Astrocyte (in vitro differentiated cells and primary cell): Measurements from ENCODE around the gene GNAI2.

Experiments used
- EZH2 ChIP-seq: IDR thresholded peaks from 2 replicates; pipeline ENCODE4 v1.6.1; 2012; ENCODE audit warnings: mild to moderate bottlenecking, low read length, inconsistent platforms; ENCODE audit not compliant: insufficient read depth
- TF ChIP-seq, protein P1 (sequence below): IDR thresholded peaks from 2 replicates; pipeline ENCODE4 v1.5.1; 2011; ENCODE audit warnings: low read depth, mild to moderate bottlenecking, inconsistent platforms, low read length, moderate library complexity; ENCODE audit not compliant: insufficient read depth

- TF ChIP-seq, protein P1, sequence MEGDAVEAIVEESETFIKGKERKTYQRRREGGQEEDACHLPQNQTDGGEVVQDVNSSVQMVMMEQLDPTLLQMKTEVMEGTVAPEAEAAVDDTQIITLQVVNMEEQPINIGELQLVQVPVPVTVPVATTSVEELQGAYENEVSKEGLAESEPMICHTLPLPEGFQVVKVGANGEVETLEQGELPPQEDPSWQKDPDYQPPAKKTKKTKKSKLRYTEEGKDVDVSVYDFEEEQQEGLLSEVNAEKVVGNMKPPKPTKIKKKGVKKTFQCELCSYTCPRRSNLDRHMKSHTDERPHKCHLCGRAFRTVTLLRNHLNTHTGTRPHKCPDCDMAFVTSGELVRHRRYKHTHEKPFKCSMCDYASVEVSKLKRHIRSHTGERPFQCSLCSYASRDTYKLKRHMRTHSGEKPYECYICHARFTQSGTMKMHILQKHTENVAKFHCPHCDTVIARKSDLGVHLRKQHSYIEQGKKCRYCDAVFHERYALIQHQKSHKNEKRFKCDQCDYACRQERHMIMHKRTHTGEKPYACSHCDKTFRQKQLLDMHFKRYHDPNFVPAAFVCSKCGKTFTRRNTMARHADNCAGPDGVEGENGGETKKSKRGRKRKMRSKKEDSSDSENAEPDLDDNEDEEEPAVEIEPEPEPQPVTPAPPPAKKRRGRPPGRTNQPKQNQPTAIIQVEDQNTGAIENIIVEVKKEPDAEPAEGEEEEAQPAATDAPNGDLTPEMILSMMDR: no peak
- no peak for TF ChIP-seq EZH2
These were observed 12.4 kb downstream of the GNAI2 start for GRCh38 chr3:50248387-50248786.
